GM18499 (cell line): ENCODE results near the gene WDR55.
"Not testable (repeated sequence)": the region's sequence is repeated elsewhere in the genome, so short reads cannot be mapped to it uniquely, and the experiment has no call there.

Source experiments
- ATAC-seq: cut with Tn5 transposase; IDR thresholded peaks from one replicate; pipeline ENCODE4 v1.9.1; 2021; ENCODE audit warnings: moderate number of reproducible peaks; ENCODE audit not compliant: insufficient read depth, unreplicated experiment

Gene WDR55

GRCh38 chr5:140642718-140643117 lies 22.0 kb upstream of the WDR55 start:
- no peak for ATAC-seq

GRCh38 chr5:140647042-140647419 lies 17.7 kb upstream of the WDR55 start:
- no peak for ATAC-seq

- no peak for ATAC-seq
Observed at GRCh38 chr5:140658870-140659269, 5.8 kb upstream of the WDR55 start.

GRCh38 chr5:140660371-140660770 lies 4.3 kb upstream of the WDR55 start:
- ATAC-seq: not testable (repeated sequence)

GRCh38 chr5:140664030-140664358 lies 710 bp upstream of the WDR55 start:
- ATAC-seq: no peak

- not testable (repeated sequence) for ATAC-seq
Observed at GRCh38 chr5:140671035-140671434, 6.3 kb downstream of the WDR55 start.

GRCh38 chr5:140671472-140672125 lies 6.9 kb downstream of the WDR55 start:
- ATAC-seq: no peak

GRCh38 chr5:140672455-140673186 lies 7.9 kb downstream of the WDR55 start:
- no peak for ATAC-seq

GRCh38 chr5:140673187-140673976 lies 8.7 kb downstream of the WDR55 start, which contains the start of gene DND1:
Gene DND1 (minus strand): TSS chr5:140673576. CDS start chr5:140673542, 34 bp downstream.
- ATAC-seq: no peak

GRCh38 chr5:140674211-140674610 lies 9.5 kb downstream of the WDR55 start:
- no peak for ATAC-seq

GRCh38 chr5:140674629-140675028 lies 9.9 kb downstream of the WDR55 start:
- no peak for ATAC-seq

- ATAC-seq: no peak
Observed at GRCh38 chr5:140677947-140678346, 13.2 kb downstream of the WDR55 start.

- no peak for ATAC-seq
Observed at GRCh38 chr5:140678993-140679392, 14.3 kb downstream of the WDR55 start.

- no peak for ATAC-seq
Observed at GRCh38 chr5:140690376-140690932, 25.8 kb downstream of the WDR55 start.

GRCh38 chr5:140690941-140691924 lies 26.5 kb downstream of the WDR55 start, which contains the start of the genes HARS1 and HARS2:
Gene HARS1 (minus strand): TSS chr5:140691370. CDS start chr5:140691304, 66 bp downstream.
Gene HARS2 (plus strand): TSS chr5:140691455. CDS start chr5:140691649, 194 bp downstream.
- ATAC-seq: peak; percentile 91

- no peak for ATAC-seq
Observed at GRCh38 chr5:140694276-140694675, 29.6 kb downstream of the WDR55 start.

GRCh38 chr5:140696891-140697492 lies 32.3 kb downstream of the WDR55 start:
- ATAC-seq: no peak

GRCh38 chr5:140700177-140701144 lies 35.8 kb downstream of the WDR55 start, which contains the start of gene ZMAT2:
Gene ZMAT2 (plus strand): TSS chr5:140700447. CDS start chr5:140700461, 14 bp downstream.
- peak; percentile 93 for ATAC-seq
